Body of pancreas (tissue), 4 donors: ENCODE data around the gene KRT3.

Source experiments
- CTCF ChIP-seq, 7 experiments: fragments of 450-650 bp in 4 of 7; fragments of 200-600 bp in 3 of 7; sonication (generic) in 3 of 7; IDR thresholded peaks; one replicate each; pipeline ENCODE4 v1.5.1; 2016 to 2019; ENCODE audit warnings: antibody characterized with exemption in 7 of 7
- POLR2A ChIP-seq, 3 donors: fragments of 450-650 bp; IDR thresholded peaks; one replicate each; pipeline ENCODE4 v1.6.1; 2016; ENCODE audit warnings: antibody characterized with exemption in 3 of 3, mild to moderate bottlenecking in 2 of 3

GRCh38 chr12:52795694-52796428 lies at the start of gene KRT3:
- TF ChIP-seq CTCF (IDR thresholded peaks at IDR 0.05) (no peak), POLR2A (IDR thresholded peaks at IDR 0.05) (no peak)
